CD4-positive, alpha-beta T cell treated with Interleukin-17A for 1 hour (primary cell): Measurements from ENCODE around the gene PARVB.

Source experiments
- DNase-seq: peaks from one replicate; pipeline ENCODE4 v3.0.0-alpha.2; 2020

The PARVB gene

GRCh38 chr22:44024288-44024921 is at the start of gene PARVB:
PARVB (plus strand) TSS chr22:44024302; CDS start chr22:44024340, 38 bp downstream.
- peak; percentile 32 for DNase-seq

GRCh38 chr22:43975041-43975440 is 49.1 kb upstream of the PARVB start:
- no peak for DNase-seq

GRCh38 chr22:43976861-43977795 is 47.0 kb upstream of the PARVB start:
- DNase-seq, result no peak

- DNase-seq, result no peak
Observed at GRCh38 chr22:43978558-43978957, 45.5 kb upstream of the PARVB start.

GRCh38 chr22:43980579-43980978 is 43.5 kb upstream of the PARVB start:
- DNase-seq, result no peak

- no peak for DNase-seq
Observed at GRCh38 chr22:43980996-43981395, 43.1 kb upstream of the PARVB start.

- DNase-seq, result no peak
Observed at GRCh38 chr22:43983808-43984207, 40.3 kb upstream of the PARVB start.

- no peak for DNase-seq
Observed at GRCh38 chr22:43985532-43985931, 38.6 kb upstream of the PARVB start.

GRCh38 chr22:43988116-43988820 is 35.8 kb upstream of the PARVB start:
- DNase-seq, result no peak

- no peak for DNase-seq
Observed at GRCh38 chr22:43988960-43989359, 35.1 kb upstream of the PARVB start.

GRCh38 chr22:43990044-43990443 is 34.1 kb upstream of the PARVB start:
- DNase-seq, result no peak

- no peak for DNase-seq
Observed at GRCh38 chr22:43991316-43992020, 32.6 kb upstream of the PARVB start.

GRCh38 chr22:43992331-43992821 is 31.7 kb upstream of the PARVB start:
- DNase-seq, result no peak

- DNase-seq, result peak; percentile 73
Observed at GRCh38 chr22:43993072-43993760, 30.9 kb upstream of the PARVB start.

- no peak for DNase-seq
Observed at GRCh38 chr22:43994006-43994405, 30.1 kb upstream of the PARVB start.

- DNase-seq, result no peak
Observed at GRCh38 chr22:43994416-43994815, 29.7 kb upstream of the PARVB start.

GRCh38 chr22:43995057-43995685 is 28.9 kb upstream of the PARVB start:
- no peak for DNase-seq

GRCh38 chr22:43995798-43996169 is 28.3 kb upstream of the PARVB start:
- DNase-seq, result no peak

- peak; percentile 74 for DNase-seq
Observed at GRCh38 chr22:43996170-43996980, 27.7 kb upstream of the PARVB start.

GRCh38 chr22:43996981-43997265 is 27.2 kb upstream of the PARVB start:
- no peak for DNase-seq

- DNase-seq, result no peak
Observed at GRCh38 chr22:43998679-43999264, 25.3 kb upstream of the PARVB start.
